AG04450 (cell line): ENCODE measurements around the gene UTP18. TPM values are rescaled to one million over a fixed set of nuclear protein-coding genes. Genes with fewer than 3 reads are reported as not detected.

Experiments used
- CTCF ChIA-PET: fragments of 300-600, 350-600 bp; formaldehyde crosslinking; extraction: SDS; loops from one replicate; lab custom pipeline; 2022; ENCODE audit warnings: antibody characterized with exemption, inconsistent platforms; lab: Charles Lee
- POLR2A ChIA-PET: fragments of 350-600 bp; formaldehyde crosslinking; extraction: SDS; loops from one replicate; lab custom pipeline; 2021; ENCODE audit warnings: antibody characterized with exemption, inconsistent platforms; lab: Yijun Ruan, JAX
- DNase-seq: peaks from one replicate; pipeline ENCODE4 v3.0.0-alpha.2; 2011; ENCODE audit warnings: low read depth, low spot score
- H3K27ac ChIP-seq: one replicate; pipeline ENCODE4 v1.5.1; 2012; ENCODE audit warnings: low read depth, low read length, control low read depth
- H3K27me3 ChIP-seq: one replicate; pipeline ENCODE4 v1.6.0; 2012; ENCODE audit warnings: low read length; ENCODE audit not compliant: control insufficient read depth, insufficient read depth
- H3K4me3 ChIP-seq: 2 replicates; pipeline ENCODE4 v1.5.1; 2011; ENCODE audit warnings: mild to moderate bottlenecking, low read depth, low read length, control low read depth
- H3K9me3 ChIP-seq: 2 replicates; pipeline ENCODE4 v1.5.1; 2012; ENCODE audit warnings: low read length; ENCODE audit not compliant: control insufficient read depth, insufficient read depth
- polyA minus RNA-seq: library from RNA; depleted of rRNA, polyadenylated mRNA; stranded (reverse); fragments of >200 nt; gene quantifications from 2 replicates; pipeline ENCODE4 v1.2.3, GENCODE V29; 2011; rRNA and poly(A)+ RNA removed
- polyA plus RNA-seq: library from polyadenylated mRNA; depleted of rRNA; stranded (reverse); fragments of >200 nt; gene quantifications from 2 replicates; pipeline ENCODE4 v1.2.3, GENCODE V29; 2011; rRNA removed
- TF ChIP-seq, protein P1 (sequence below): IDR thresholded peaks from 2 replicates; pipeline ENCODE4 v1.5.1; 2011; ENCODE audit warnings: low read depth, low read length, control low read depth, inconsistent platforms

Gene UTP18
- polyA plus RNA-seq (20.3 and 30.6 TPM in 2 replicates), polyA minus RNA-seq (4.1 and 8.9 TPM in 2 replicates)

DNA sequence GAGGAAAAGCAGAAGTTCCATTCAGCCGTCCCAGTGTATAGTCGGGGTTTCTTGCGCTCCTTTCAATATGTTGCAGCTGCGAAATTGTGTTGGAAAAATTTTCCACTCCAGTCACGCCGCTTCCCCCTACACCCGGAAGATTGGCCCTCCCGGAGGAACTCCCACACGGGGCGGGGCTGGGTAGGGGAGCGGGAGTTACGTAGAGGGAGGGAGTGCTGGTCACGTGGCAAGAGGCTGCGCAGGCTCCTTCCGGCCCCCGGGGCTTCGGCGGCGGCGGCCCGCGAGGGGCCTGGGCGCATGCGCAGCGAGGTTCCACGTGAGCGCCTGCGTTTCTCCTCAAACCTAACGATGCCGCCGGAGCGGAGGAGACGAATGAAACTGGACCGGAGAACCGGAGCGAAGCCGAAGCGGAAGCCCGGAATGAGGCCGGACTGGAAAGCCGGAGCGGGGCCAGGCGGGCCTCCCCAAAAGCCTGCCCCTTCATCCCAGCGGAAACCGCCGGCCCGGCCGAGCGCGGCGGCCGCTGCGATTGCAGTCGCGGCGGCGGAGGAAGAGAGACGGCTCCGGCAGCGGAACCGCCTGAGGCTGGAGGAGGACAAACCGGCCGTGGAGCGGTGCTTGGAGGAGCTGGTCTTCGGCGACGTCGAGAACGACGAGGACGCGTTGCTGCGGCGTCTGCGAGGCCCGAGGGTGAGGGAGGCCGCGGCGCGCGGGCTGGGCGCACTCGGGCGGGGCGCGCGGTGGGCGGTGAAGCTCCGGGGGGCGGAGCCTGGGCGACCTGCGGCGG is at the start of gene UTP18:
Gene UTP18 (plus strand): TSS at position 310 of the 787 bp plus-strand sequence. CDS start 39 bp downstream, at position 349.
- peak within 1 kb of the TSS; percentile 87 for H3K4me3 ChIP-seq
- DNase-seq, result peak; percentile 95
- H3K9me3 ChIP-seq, result no peaks in the 10 kb centered on the region
- CTCF ChIA-PET, result no interaction called here
- peak within 1 kb of the TSS; percentile 100 for H3K27ac ChIP-seq
- POLR2A ChIA-PET, result no interaction called here
- H3K27me3 ChIP-seq, result no peaks in the 10 kb centered on the region
- TF ChIP-seq, protein P1, sequence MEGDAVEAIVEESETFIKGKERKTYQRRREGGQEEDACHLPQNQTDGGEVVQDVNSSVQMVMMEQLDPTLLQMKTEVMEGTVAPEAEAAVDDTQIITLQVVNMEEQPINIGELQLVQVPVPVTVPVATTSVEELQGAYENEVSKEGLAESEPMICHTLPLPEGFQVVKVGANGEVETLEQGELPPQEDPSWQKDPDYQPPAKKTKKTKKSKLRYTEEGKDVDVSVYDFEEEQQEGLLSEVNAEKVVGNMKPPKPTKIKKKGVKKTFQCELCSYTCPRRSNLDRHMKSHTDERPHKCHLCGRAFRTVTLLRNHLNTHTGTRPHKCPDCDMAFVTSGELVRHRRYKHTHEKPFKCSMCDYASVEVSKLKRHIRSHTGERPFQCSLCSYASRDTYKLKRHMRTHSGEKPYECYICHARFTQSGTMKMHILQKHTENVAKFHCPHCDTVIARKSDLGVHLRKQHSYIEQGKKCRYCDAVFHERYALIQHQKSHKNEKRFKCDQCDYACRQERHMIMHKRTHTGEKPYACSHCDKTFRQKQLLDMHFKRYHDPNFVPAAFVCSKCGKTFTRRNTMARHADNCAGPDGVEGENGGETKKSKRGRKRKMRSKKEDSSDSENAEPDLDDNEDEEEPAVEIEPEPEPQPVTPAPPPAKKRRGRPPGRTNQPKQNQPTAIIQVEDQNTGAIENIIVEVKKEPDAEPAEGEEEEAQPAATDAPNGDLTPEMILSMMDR, result no peak

- CTCF ChIA-PET, result no interaction called here
These were observed 45.4 kb upstream of the UTP18 start for GRCh38 chr17:51214920-51215319.

DNA sequence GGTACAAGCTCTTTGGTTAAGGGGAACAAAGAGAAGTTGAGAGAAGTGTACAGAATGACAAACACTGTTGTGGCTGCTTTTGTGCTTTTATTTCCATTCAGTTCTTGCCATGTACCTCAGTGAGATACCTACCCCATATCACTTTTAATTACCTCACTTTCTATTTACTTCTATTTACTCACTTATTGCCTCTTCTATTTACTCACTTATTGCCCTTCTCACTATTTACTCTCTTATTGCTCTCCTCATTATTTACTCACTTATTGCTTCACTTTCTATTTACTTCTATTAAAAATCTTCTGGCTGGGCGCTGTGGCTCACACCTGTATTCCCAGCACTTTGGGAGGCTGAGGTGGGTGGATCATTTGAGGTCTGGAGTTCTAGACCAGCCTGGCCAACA is 42.4 kb upstream of the UTP18 start:
- Histone ChIP-seq H3K27ac (no peak overlapping the region), H3K9me3 (no peaks in the 10 kb centered on the region), H3K27me3 (no peaks in the 10 kb centered on the region), H3K4me3 (no peak overlapping the region)
- ChIA-PET CTCF (interaction anchor here (0.7 kb wide), 1 partner anchor 268 kb away, joined by 4 read pairs; no protein-coding TSS in a partner anchor), POLR2A (no interaction called here)
- no peak for DNase-seq
- TF ChIP-seq, protein P1, result no peak

More at GRCh38 chr17:51214920-51215319, 45.4 kb upstream of the UTP18 start:
- no peak for DNase-seq
- Histone ChIP-seq H3K27me3 (no peaks in the 10 kb centered on the region), H3K9me3 (no peaks in the 10 kb centered on the region), H3K4me3 (no peak overlapping the region), H3K27ac (no peak overlapping the region)
- POLR2A ChIA-PET, result no interaction called here
- TF ChIP-seq, protein P1, result no peak

- ChIA-PET POLR2A (no interaction called here), CTCF (no interaction called here)
- TF ChIP-seq, protein P1, result no peak
- DNase-seq, result no peak
- H3K27me3 ChIP-seq, result no peaks in the 10 kb centered on the region
- no peaks in the 10 kb centered on the region for H3K9me3 ChIP-seq
- no peak overlapping the region for H3K27ac ChIP-seq
- no peak overlapping the region for H3K4me3 ChIP-seq
These were observed 39.0 kb upstream of the UTP18 start for GRCh38 chr17:51221322-51221721.
